ENCODE measurements around the gene CLPTM1L.

Gene CLPTM1L

DNA sequence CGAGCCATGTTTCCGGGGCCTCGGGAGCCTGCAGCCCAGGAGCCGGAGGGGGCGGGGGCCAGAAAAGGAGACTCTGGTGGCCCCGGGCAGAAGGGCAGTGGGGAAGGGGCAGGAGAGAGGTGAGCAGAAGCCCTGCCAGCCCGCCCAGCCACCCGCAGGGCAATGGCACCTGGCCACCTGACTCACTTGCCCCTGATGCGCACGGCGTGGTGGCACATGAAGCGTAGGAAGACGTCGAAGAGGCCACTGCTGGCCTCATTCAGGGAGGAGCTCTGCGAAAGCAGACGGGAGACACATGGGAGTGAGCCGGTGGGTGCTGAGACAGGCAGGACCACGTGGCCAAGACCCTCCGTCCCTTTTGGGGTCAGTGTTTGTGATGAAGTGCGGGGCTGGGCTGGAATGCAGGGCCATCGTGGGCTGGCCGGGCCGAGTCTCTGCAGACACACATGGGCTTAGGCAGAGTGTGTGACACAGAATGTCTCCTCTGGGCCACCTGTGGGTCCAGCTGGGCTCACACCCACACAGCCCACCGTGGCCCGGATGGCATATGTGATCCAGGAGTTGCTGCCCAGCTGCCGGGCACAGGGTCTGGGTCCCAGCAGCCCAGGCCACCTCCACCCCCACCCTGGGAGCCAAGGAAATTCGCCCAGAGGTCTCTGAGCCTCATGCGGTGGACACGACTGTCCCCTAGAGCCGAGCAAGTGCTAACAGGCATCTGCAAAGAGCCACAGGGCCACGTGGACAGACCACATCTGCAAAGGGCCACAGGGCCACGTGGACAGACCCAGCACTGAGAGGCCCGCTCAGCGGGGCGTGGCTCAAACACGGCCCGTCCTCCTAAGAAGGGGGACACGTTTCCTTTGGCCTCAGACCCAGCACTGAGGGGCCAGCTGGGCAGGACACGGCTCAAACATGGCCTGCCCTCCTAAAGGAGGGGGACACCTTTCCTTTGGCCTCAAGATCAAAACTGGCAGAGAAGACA lies 73.7 kb downstream of the CLPTM1L start:
- no peak for DNase-seq

DNA sequence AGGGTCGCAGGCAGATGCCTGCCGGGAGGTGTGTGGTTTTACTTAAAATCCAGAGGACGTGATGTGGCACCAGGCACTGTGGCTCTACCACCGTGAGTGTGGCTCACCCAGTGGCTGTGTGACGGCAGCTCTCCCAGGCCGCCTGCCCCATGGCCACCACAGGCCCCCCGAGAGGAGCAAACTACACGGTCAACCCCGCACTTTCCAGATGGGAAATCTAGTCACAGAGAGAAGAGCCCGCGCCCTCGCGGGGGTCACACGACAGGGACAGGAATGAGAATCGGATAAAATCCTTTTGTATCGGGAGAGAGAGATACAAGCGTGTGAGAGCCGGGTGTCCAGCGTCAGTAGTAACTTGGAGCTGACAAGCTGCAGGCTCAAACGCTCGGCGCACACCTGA lies 74.5 kb downstream of the CLPTM1L start:
- no peak for DNase-seq

DNA sequence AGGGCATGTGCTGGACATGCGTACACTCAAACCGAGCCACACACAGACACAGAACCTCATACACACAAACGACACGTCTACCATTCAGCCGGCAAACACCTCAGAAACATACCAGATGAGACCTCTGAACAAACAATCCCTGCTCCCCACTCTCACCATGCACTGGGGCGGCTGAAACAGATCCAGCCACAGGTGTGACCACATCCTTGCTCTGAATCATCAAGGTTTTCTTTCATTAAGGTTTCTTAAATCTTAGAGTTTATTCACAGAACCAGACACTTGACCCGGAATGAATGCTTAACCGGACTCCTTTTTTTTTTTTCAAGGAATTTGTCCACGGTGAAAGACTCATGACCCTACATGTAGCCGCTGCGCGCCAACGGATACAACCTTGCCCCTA lies 76.2 kb downstream of the CLPTM1L start:
- DNase-seq, result no peak

DNA sequence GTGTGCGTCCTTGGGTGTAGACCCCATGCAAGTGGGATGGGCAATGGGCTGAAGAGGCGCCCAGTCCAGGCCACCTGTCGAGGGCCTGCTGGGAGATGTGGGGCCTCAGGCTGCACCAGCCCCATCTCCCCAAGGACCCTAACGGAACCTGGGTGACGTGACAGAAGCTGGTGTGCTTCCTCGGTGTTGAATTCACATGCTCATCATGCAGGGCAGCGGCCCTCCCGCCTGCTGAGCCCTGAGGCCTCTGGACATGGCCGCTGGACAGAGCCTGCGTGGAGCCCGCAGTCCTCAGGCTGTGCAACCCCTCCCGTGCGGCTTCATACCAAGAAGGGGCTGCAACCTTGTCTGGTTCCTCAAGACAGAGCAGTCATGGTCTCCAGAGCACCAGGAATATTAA lies 76.8 kb downstream of the CLPTM1L start:
- DNase-seq, result no peak

Data from fibroblast of skin of right biceps (primary cell).